RWPE2 (cell line): ENCODE results near the gene IRF1.
A peak's percentile ranks its signal among the peaks of the same experiment; 100 is the strongest.
"Not testable (repeated sequence)": the region's sequence is repeated elsewhere in the genome, so short reads cannot be mapped to it uniquely, and the experiment has no call there.

Source experiments
- ATAC-seq: fragments of 200-7000 bp; cut with Tn5 transposase; 3 replicates; pipeline ENCODE4 v1.9.1; 2021; ENCODE audit warnings: low read depth
- DNase-seq: peaks from one replicate; pipeline ENCODE4 v3.0.0-alpha.2; 2020; ENCODE audit warnings: low spot score
- H3K27ac ChIP-seq: fragments of 450-650 bp; 2 replicates; pipeline ENCODE4 v1.5.1; 2017; ENCODE audit warnings: mild to moderate bottlenecking; ENCODE audit not compliant: poor library complexity, severe bottlenecking
- H3K27me3 ChIP-seq: fragments of 250-450 bp; sonication (Bioruptor Pico); 2 replicates; pipeline ENCODE4 v1.5.1; 2021; ENCODE audit warnings: mild to moderate bottlenecking, moderate library complexity; ENCODE audit not compliant: insufficient read depth, poor library complexity, severe bottlenecking
- H3K36me3 ChIP-seq: fragments of 250-450 bp; sonication (Bioruptor Pico); 2 replicates; pipeline ENCODE4 v1.5.1; 2020; ENCODE audit warnings: low read depth, mild to moderate bottlenecking, moderate library complexity
- H3K4me1 ChIP-seq: fragments of 250-450 bp; sonication (Bioruptor Pico); 2 replicates; pipeline ENCODE4 v1.5.1; 2021; ENCODE audit warnings: mild to moderate bottlenecking, moderate library complexity; ENCODE audit not compliant: insufficient read depth, poor library complexity, severe bottlenecking
- H3K4me3 ChIP-seq: fragments of 250-450 bp; sonication (Bioruptor Pico); 2 replicates; pipeline ENCODE4 v1.5.1; 2021; ENCODE audit warnings: mild to moderate bottlenecking, moderate library complexity; ENCODE audit not compliant: severe bottlenecking
- H3K9me3 ChIP-seq: fragments of 250-450 bp; sonication (Bioruptor Pico); 2 replicates; pipeline ENCODE4 v1.5.1; 2021; ENCODE audit warnings: mild to moderate bottlenecking, moderate library complexity; ENCODE audit not compliant: severe bottlenecking
- TF ChIP-seq, protein P1 (sequence below): fragments of 450-650 bp; IDR thresholded peaks from one replicate; pipeline ENCODE4 v1.5.1; 2017; ENCODE audit warnings: mild to moderate bottlenecking, moderate library complexity; ENCODE audit not compliant: poor library complexity, severe bottlenecking

IRF1 gene

GRCh38 chr5:132487841-132488555 is 2.6 kb downstream of the IRF1 start:
- TF ChIP-seq, protein P1, sequence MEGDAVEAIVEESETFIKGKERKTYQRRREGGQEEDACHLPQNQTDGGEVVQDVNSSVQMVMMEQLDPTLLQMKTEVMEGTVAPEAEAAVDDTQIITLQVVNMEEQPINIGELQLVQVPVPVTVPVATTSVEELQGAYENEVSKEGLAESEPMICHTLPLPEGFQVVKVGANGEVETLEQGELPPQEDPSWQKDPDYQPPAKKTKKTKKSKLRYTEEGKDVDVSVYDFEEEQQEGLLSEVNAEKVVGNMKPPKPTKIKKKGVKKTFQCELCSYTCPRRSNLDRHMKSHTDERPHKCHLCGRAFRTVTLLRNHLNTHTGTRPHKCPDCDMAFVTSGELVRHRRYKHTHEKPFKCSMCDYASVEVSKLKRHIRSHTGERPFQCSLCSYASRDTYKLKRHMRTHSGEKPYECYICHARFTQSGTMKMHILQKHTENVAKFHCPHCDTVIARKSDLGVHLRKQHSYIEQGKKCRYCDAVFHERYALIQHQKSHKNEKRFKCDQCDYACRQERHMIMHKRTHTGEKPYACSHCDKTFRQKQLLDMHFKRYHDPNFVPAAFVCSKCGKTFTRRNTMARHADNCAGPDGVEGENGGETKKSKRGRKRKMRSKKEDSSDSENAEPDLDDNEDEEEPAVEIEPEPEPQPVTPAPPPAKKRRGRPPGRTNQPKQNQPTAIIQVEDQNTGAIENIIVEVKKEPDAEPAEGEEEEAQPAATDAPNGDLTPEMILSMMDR = no peak
- peaks cover 62% of the 10 kb centered on the region for H3K36me3 ChIP-seq
- peak; percentile 24 for DNase-seq

DNA sequence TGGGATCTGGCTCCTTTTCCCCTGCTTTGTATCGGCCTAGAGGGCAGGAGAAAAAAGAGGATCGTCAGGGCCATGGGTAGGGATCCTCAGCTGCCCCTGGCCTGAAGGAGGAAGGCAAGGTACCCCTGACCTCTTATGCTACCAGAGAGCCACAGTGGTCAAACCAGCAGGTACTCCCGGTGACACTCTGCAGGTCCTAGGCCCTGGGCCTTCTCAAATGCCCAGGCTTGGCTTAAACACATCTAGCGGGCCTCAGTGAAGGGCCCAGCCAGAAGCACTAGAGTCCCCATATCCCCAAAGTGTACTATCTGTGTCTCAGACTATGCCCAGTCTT is 3.5 kb downstream of the IRF1 start:
- H3K27me3 ChIP-seq = no peaks in the 10 kb centered on the region
- H3K27ac ChIP-seq = no peak overlapping the region
- no peaks in the 10 kb centered on the region for H3K9me3 ChIP-seq
- no peak overlapping the region for H3K4me3 ChIP-seq
- H3K36me3 ChIP-seq = peaks cover 66% of the 10 kb centered on the region
- H3K4me1 ChIP-seq = peaks cover 31% of the 10 kb centered on the region
- TF ChIP-seq, protein P1 = no peak
- DNase-seq (peak; percentile 43), ATAC-seq (no peak)

More at GRCh38 chr5:132487841-132488555, 2.6 kb downstream of the IRF1 start:
- Histone ChIP-seq H3K27me3 (no peaks in the 10 kb centered on the region), H3K4me1 (peaks cover 33% of the 10 kb centered on the region), H3K27ac (no peak overlapping the region), H3K4me3 (no peak overlapping the region), H3K9me3 (no peaks in the 10 kb centered on the region)
- no peak for ATAC-seq

GRCh38 chr5:132486318-132487094 is 4.1 kb downstream of the IRF1 start:
- Histone ChIP-seq H3K9me3 (no peaks in the 10 kb centered on the region), H3K4me3 (no peak overlapping the region), H3K27ac (peak overlapping the region; percentile 37), H3K36me3 (peaks cover 69% of the 10 kb centered on the region), H3K4me1 (peaks cover 26% of the 10 kb centered on the region), H3K27me3 (no peaks in the 10 kb centered on the region)
- DNase-seq (peak; percentile 52), ATAC-seq (no peak)
- TF ChIP-seq, protein P1 = no peak

DNA sequence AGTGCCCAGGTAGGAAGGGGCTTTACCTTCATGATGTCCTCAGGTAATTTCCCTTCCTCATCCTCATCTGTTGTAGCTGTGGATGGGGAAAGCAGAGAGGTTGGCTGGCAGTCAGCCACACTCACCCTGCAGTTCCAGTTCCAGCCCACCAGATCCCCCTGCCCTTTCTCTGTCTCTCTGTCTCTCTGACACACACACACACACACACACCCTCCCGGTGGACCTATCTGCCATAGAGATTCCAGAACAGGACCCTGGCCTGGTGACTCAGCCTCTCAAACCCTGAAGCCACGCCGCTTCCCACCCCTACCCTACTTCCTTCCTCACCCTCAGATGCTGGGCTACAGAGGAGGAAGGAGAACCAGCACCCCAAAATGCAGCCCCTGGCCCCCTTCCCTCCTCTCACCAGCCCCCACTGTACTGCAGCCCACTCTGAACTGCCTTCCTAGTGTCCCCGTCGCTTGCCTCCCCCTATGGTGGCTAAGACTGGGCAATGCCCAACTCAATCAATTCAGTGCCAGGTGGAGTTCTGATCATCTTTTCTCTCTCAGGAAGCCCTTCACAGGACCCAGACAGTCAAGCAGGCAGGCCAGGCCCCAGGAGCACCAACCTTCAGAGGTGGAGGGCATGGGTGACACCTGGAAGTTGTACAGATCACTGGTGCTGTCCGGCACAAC is 4.8 kb downstream of the IRF1 start:
- Histone ChIP-seq H3K27ac (peak overlapping the region; percentile 37), H3K4me3 (no peak overlapping the region)

DNA sequence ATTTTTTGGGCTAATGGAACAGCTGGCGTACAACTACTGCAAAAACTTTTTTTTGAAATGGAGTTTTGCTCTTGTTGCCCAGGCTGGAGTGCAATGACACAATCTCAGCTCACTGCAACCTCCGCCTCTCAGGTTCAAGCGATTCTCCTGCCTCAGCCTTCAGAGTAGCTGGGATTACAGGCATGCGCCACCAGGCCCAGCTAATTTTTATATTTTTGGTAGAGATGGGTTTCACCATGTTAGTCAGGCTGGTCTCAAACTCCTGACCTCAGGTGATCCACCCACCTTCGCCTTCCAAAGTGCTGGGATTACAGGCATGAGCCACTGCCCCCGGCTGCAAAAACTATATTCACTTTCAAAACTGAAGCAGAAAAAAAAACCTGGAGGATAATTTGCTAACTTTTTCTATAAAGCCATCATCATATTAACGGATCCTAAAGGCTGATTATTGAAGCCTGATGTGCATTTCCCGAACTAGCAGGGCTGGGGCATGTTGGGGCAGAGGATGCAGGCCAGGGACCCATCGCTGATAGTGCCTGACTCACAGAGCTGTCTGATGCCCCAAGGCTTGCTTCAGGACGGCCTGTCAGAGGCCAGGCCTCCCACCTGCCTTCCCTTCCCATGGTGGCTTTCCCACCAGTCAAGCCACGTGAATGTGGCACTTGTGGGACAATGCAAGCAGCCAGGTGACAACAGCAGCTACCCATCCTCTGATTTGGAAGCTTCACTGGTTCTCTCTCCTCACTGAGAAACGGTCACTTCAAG is 5.5 kb downstream of the IRF1 start:
- H3K4me3 ChIP-seq, H3K27me3 ChIP-seq, H3K9me3 ChIP-seq: not testable (repeated sequence)
- Histone ChIP-seq H3K27ac (peak overlapping the region; percentile 37), H3K4me1 (peaks cover 20% of the 10 kb centered on the region), H3K36me3 (peaks cover 69% of the 10 kb centered on the region)
- ATAC-seq (peak; percentile 74), DNase-seq (peak; percentile 81)

More for the DNA sequence above, 4.8 kb downstream of the IRF1 start:
- DNase-seq (peak; percentile 62), ATAC-seq (no peak)
- Histone ChIP-seq H3K27me3 (no peaks in the 10 kb centered on the region), H3K36me3 (peaks cover 69% of the 10 kb centered on the region), H3K9me3 (no peaks in the 10 kb centered on the region), H3K4me1 (peaks cover 20% of the 10 kb centered on the region)
- TF ChIP-seq, protein P1 = no peak
